Stimulated activated CD8-positive, alpha-beta memory T cell treated with anti-CD3 and anti-CD28 coated beads, Interleukin-7, amount 100 ng/mL, for 48 hours (primary cell): Measurements from ENCODE around the gene CTU1.

Experiments
- DNase-seq, 2 donors: peaks; one replicate each; pipeline ENCODE4 v3.0.0-alpha.2; 2020; ENCODE audit warnings: low read depth in 1 of 2; ENCODE audit errors: extremely low read depth in 1 of 2

The CTU1 gene

DNA sequence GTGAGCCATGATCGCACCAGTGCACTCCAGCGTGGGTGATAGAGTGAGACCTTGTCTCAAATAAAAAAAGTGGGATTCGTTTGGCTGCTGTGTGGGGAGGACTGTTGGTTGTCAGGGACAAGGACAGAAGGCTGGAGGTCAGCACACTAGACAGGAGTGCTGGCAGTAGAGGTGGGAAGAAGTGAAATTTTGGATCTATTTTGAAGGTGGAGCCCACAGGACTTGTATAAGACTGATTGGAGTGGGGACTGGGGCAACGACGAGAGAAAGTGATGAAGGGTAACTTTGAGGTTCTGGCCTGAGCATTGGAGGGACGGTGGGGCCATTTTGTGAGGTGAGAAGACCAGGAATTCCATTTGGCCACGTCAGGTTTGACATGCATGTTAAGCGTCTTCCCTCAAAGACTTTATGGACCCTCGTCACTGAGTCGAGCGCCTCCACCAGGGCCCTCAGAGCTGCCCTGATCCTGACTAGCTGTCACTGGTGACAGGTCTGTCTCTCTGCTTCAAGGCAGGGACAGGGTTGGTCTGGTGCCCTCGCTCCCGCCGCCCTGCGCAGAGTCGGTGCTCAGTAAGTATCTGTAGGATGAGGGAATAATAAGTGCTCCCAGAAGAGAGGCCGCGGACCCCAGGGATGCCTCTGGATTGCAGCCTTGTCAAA, 673 bp downstream of the CTU1 start:
- no peak for DNase-seq

DNA sequence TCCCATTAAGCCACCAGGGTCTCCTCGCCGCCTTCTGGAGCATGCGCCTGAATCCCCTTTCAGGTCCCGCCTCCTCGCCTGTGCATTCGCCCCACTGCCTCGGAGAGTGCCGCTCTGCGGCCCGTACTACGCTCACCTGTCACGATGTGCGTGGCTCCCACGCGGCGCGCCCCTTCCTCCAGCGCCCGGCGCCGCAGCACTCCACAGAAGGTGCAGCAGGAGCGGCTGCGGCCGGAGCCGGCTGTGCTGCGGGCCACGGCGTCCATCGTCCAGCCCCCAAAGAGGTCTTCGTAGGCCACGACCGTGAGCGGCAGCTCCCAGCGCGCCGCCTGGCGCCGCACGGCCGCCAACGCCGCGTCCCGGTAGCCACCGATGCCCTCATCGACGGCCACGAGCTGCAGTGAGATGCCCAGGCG, 4.3 kb downstream of the CTU1 start:
- no peak for DNase-seq

DNA sequence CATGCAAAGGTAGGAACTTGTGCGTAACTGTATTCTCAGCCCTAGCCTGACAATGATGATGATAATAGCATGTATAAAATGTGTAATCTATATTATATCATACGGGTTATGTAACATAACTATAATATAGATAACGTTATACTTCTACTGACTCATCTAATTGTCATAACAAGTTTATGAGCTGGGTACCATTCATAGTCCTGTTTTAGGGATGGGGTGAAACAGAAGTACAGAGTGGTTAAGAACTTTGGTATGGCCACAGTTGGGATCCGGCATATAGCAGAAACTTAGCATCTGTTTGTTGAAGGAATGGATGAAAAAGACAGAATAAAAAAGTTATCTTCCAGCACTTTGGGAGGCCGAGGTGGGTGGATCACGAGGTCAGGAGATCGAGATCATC, 5.2 kb downstream of the CTU1 start:
- DNase-seq = no peak

DNA sequence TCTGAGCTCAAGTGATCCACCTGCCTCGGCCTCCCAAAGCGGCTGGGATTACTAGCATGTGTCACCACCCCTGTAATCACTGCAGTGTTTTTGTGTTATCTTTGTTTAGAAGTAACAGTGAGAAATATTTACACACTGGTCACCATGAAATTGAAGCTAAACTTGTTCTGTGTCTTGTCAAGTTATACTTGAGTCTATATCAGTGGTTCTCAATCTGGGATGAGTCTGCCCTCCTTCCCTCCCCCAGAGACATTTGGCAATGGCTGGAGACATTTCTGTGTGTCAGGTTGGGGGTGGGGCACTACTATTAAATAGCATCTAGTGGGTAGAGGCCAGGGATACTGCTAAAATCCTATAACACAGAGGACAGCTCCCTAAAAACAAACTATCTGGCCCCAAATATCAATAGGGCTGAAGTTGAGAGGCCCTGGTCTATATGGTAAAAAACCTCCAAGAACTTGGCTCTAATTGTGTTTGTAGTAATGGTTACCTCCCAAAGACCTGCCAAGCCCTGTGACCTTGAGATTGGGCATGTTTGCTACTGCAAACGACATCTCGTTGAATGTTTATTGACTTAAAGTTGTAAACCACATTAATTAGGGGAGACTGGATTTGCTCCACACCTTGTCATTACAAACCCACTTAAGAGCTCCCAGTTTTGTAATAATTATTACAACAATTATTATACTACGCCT, 6.9 kb downstream of the CTU1 start:
- no peak for DNase-seq

- no peak for DNase-seq
Measured at GRCh38 chr19:51100601-51101000, 7.6 kb downstream of the CTU1 start.

- no peak for DNase-seq
Measured at GRCh38 chr19:51099047-51099382, 9.2 kb downstream of the CTU1 start.

DNA sequence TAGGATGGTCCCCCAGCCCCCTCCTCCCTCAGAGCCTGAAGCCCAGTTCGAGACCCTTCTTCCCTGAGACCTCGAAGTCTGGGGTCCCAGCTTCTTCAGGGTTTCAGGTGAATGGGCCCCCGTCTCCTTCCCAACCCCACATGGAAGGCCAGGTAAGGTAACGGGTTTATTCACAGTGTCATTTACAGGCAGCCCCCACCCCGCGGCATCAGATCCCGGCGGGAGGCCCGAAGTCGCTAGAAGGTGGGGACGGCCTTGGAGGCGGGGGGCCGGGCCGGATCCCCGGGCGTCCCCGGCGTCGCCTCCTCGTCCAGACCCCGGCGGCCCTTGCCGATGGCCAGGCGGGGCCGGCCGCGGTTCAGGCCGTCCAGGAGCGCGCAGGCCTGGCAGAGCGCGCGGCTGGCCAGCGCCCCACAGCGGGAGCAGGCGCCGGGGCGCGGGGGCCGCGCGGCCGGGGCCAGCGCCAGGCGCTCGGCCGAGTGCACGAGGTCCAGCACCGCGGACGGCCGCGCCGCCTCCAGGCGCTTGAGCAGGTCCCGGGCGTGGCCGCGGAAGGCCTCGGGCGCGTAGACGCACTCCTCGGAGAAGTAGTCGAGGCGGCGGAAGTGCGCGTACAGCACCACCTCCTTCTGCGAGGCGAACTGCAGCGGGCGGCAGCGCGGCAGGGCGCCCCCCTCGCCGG, 9.7 kb downstream of the CTU1 start:
- no peak for DNase-seq

- no peak for DNase-seq
Measured at GRCh38 chr19:51097796-51098195, 10.4 kb downstream of the CTU1 start.

DNA sequence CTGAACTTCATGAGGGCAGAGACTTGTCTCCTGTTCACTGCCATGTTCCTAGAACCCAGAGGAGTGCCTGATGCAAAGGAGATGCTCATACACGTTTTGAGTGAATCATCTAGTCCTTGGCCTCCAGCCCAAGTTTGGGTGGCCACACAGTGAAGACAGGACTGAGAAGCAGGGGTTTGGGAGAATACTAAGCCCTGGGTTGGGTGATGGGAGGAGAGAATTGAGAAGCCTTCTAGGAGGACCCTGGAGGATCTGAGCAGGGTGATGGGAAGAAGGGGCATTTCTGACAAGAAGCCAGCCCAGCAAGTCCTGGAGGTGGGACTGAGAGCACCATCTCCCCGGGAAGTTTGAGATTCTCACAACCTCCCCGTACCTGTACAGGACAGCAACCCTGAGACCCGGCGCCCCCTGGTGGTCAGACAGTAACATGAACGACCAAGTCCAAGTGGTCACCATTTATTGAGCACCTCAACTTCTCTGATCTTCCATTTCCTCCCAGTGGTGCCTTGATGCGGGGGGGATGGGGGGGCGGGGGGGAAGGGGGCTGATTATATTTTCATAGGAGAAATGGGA, 11.0 kb downstream of the CTU1 start:
- peak in 1 of 2 donors; percentile 61 for DNase-seq

GRCh38 chr19:51096473-51097165, 11.6 kb downstream of the CTU1 start:
- DNase-seq = no peak

DNA sequence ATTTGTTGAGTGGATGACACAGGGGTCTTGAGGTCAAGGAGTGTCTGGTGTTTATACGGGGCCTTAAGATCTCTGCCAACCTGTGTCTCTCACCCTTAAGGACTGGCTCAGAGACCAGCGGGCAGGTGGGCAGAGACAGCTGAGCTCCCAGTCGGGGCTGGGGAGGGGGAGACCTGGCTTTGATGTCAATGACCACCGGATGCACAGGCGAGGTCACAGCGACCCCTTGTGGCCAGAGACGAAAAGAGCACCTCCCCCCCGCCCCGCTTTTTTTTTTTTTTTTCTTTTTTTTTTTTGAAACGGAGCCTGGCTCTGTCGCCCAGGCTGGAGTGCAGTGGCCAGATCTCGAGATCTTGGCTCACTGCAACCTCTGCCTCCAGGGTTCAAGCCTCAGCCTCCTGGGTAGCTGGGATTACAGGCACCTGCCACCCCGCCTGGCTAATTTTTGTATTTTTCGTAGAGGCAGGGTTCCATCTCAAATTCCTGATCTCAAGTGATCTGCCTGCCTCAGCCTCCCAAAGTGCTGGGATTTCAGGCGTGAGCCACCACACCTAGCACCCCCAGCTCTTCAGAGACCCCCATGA, 13.4 kb downstream of the CTU1 start:
- no peak for DNase-seq

DNA sequence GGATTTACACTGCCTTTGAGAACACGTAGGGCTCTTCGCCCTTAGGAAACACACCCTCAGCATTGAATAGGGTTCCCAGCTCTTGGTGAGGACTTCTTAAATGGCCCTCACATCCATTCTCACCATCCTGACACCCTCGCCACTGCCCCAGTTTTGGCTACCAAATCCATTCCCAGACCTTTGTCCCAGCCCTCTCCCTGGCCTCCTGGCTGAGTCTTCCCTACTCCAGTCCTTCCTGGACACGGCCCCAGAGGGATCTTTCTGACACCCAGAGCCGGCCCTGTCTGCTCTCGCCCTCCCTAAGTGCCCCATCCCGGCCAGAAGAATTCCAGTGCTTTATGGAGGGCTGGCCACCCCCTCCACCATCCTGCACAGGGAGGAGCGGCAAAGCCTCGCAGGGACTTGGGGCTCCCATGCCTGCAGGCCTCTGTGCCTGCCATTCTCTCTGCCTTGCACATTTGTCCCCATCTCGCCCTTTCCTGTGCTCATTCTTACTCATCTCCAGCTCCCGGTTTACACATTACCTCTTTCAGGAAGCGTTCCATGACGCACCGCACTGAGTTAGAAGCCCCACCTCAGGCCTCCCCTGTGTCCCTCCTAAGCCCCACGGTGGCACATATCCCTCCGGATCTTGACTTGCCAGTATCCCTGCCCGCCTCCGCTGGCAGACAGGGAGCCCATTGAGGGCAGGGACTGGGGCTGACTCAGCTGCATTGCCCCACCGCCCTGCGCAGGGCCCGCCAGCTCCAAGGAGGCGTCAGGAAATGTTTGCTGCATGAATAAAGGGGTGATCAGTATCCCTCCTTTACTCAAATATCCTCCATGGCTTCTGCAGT, 14.5 kb downstream of the CTU1 start:
- DNase-seq = no peak

- no peak for DNase-seq
Measured at GRCh38 chr19:51093101-51093500, 15.1 kb downstream of the CTU1 start.

GRCh38 chr19:51091895-51092873, 16.0 kb downstream of the CTU1 start:
- no peak for DNase-seq

DNA sequence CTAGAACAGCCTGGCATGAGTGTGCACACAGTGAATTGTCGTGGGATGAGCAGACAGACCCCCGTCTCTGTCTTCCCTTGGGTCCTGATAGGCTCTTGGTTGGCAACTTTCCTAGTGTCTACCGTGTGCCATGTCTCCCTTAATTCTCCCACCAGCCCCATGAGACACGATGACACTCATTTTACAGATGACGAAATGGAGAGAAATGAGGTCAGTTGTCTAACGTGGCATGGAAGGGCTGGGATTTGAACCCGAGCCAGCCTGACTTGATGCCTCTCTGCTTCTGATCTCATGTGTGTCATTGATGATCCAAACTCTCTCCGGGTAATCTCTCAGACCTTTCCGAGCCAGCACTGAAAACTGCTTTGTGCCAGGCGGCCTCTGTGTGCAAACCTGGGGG, 17.1 kb downstream of the CTU1 start:
- no peak for DNase-seq

- DNase-seq = no peak
Measured at GRCh38 chr19:51090471-51090870, 17.7 kb downstream of the CTU1 start.

DNA sequence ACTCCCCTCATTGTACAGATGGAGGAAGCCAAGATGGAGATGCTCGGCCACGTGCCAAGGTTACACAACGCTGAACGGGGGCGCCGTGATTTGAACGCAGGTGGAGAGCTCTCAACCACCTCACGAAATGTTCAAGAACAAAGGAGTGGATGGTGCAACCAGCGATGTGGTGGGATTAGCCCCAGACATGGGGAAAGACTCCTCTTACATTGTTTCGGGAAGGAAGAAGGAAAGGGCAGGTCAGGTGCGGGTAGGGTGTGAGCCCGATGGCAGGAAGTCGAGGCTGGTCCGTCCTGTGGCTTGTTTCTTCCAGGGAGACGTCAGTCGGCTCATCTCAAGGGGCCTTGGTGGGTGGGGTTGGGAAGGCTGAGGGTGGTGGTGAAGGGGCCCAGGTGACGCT, 18.4 kb downstream of the CTU1 start:
- no peak for DNase-seq

GRCh38 chr19:51086153-51086850, 21.9 kb downstream of the CTU1 start:
- DNase-seq = no peak
